Neural crest cell (in vitro differentiated cells): Measurements from ENCODE around the gene SUGCT. TPM values are rescaled to one million over a fixed set of nuclear protein-coding genes. Genes with fewer than 3 reads are reported as not detected.

Source experiments
- DNase-seq: peaks from one replicate; pipeline ENCODE4 v3.0.0; 2021; ENCODE audit warnings: low read depth, mixed read lengths, low spot score
- H3K27ac Mint-ChIP-seq: one replicate; pipeline ENCODE4 v1.8.0; 2021; ENCODE audit warnings: mild to moderate bottlenecking, mixed read lengths; ENCODE audit not compliant: unreplicated experiment
- H3K27me3 Mint-ChIP-seq: 2 replicates; pipeline ENCODE4 v1.8.0; 2021; ENCODE audit warnings: low read depth, mild to moderate bottlenecking, mixed read lengths
- H3K36me3 Mint-ChIP-seq: 2 replicates; pipeline ENCODE4 v1.8.0; 2021; ENCODE audit warnings: low read depth, mild to moderate bottlenecking, mixed read lengths
- H3K4me1 Mint-ChIP-seq: 2 replicates; pipeline ENCODE4 v1.8.0; 2021; ENCODE audit warnings: mixed read lengths
- H3K4me3 Mint-ChIP-seq: one replicate; pipeline ENCODE4 v1.8.0; 2021; ENCODE audit warnings: mild to moderate bottlenecking, mixed read lengths
- H3K9me3 Mint-ChIP-seq: 2 replicates; pipeline ENCODE4 v1.8.0; 2021; ENCODE audit warnings: mixed read lengths
- long read RNA-seq: library from polyadenylated mRNA; unstranded; transcript quantifications from one replicate; pipeline ENCODE4 v2.0.0, GENCODE V29; 2020
- total RNA-seq: library from RNA; stranded (reverse); gene quantifications from 2 replicates; pipeline ENCODE4 v1.2.1, GENCODE V29; 2021
- TF ChIP-seq, protein P1 (sequence below): fragments of 200-600 bp; sonication (generic); conservative IDR thresholded peaks from 2 replicates; pipeline ENCODE4 v1.5.0; 2021; ENCODE audit warnings: antibody characterized with exemption, mild to moderate bottlenecking

The SUGCT gene
- total RNA-seq, result 5.9 and 7.8 TPM in 2 replicates
- long read RNA-seq, partial matches to known transcripts, result 0 of 3 reads
- long read RNA-seq, other reads (novel, unspliced or antisense), result 2 of 3 reads

DNA sequence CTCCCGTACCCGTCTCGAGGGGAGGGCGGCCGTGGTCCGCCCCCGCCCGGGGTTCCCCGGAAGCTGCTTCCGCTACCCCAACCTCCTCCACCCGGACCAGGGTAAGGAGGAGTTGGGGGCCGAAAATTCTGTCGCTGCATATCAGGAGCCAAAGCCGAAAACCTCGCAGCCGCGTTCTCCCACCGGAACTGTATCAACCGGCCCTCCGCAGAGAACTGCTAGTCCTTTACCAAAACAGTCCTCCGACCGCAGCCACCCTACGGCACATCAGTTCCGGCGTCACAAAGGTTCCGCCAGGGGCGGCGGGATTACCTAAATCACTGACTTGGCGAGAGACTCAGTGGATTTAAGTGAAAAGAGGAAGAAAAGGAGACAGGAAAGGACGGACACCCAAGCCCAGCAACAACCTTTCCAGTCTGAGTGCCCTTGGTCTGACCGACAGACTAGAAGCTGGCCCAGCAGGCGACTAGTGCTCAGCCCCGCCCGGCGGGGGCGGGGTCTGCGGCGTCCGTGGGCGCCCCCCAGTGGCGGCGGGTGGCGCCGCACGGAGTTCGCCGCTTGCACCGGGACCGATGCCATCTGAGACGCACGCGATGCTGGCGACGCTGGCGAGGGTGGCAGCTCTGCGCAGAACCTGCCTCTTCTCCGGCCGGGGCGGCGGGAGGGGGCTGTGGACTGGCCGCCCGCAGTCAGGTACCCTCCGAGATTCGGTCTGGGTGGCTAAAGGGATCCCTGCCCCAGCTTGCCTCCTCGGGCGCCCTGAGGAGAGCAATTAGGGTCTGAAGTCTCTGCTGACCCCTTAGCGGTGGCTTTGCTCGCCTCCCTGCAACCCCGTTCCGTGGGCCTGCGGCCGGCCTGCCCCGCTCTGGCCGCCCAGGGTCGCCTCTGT, at the start of gene SUGCT, which contains the start of gene MPLKIP:
Gene SUGCT, plus strand, starts transcription at position 578 of the 889 bp plus-strand sequence.
Gene MPLKIP, minus strand, starts transcription at position 195 of the 889 bp plus-strand sequence. Its CDS starts 55 bp downstream, at position 140.
- Mint-ChIP-seq H3K4me1 (peaks cover 16% of the 10 kb centered on the region), H3K4me3 (peak within 1 kb of the TSS; percentile 100), H3K27me3 (peaks cover 3% of the 10 kb centered on the region), H3K27ac (peak within 1 kb of the TSS; percentile 99), H3K36me3 (no peaks in the 10 kb centered on the region), H3K9me3 (no peaks in the 10 kb centered on the region)
- TF ChIP-seq, protein P1, sequence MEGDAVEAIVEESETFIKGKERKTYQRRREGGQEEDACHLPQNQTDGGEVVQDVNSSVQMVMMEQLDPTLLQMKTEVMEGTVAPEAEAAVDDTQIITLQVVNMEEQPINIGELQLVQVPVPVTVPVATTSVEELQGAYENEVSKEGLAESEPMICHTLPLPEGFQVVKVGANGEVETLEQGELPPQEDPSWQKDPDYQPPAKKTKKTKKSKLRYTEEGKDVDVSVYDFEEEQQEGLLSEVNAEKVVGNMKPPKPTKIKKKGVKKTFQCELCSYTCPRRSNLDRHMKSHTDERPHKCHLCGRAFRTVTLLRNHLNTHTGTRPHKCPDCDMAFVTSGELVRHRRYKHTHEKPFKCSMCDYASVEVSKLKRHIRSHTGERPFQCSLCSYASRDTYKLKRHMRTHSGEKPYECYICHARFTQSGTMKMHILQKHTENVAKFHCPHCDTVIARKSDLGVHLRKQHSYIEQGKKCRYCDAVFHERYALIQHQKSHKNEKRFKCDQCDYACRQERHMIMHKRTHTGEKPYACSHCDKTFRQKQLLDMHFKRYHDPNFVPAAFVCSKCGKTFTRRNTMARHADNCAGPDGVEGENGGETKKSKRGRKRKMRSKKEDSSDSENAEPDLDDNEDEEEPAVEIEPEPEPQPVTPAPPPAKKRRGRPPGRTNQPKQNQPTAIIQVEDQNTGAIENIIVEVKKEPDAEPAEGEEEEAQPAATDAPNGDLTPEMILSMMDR, result peak; percentile 98
- peak; percentile 85 for DNase-seq

DNA sequence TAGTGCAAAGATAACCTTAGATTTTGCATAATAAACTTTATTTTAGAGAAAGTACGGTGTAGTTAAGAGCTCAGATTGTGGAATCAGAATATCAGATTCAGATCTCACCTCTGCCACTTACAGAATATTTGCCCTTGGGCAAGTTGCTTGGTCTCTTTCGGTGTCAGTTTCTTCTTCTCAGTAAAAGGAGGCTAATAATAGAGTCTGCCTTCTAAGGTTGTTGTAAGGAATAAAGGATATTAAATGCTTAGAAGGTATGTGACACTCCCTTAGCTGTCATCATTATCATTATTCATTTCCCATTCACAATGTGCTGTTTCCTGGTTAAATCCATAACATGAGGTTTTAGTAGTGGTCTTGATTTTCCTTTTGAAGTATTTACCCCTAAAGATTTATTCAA, 42.6 kb upstream of the SUGCT start:
- Mint-ChIP-seq H3K27me3 (no peaks in the 10 kb centered on the region), H3K4me3 (no peak overlapping the region), H3K27ac (no peak overlapping the region), H3K9me3 (no peaks in the 10 kb centered on the region), H3K36me3 (peaks cover 17% of the 10 kb centered on the region), H3K4me1 (peaks cover 7% of the 10 kb centered on the region)
- no peak for DNase-seq
- TF ChIP-seq, protein P1, result no peak

DNA sequence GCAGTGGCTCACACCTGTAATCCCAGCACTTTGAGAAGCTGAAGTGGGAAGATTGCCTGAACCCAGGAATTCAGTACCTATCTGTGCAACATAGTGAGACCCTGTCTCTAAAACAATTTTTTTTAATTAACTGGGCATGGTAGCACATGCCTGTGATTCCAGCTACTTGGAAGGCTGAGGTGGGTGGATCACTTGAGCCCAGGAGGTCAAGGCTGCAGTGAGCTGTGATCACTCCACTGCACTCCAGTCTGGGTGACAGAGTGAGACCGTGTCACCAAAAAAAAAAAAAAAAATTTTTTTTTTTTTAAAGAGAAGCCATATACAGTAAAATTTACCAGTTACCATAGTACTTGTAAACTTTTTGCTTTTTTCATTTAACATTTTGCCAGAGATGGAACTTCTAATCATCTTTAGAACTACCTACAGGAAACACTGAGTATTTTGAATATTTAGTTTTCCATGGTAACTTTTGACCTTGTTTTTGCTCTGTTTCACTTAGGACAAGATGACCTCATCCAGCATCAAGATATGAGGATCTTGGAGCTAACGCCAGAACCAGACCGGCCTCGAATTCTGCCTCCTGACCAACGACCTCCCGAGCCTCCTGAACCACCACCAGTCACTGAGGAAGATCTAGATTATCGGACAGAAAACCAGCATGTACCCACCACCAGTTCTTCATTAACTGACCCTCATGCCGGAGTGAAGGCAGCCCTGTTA, 41.0 kb upstream of the SUGCT start:
- Mint-ChIP-seq H3K27me3 (no peaks in the 10 kb centered on the region), H3K27ac (no peak overlapping the region), H3K36me3 (peaks cover 12% of the 10 kb centered on the region)

DNA sequence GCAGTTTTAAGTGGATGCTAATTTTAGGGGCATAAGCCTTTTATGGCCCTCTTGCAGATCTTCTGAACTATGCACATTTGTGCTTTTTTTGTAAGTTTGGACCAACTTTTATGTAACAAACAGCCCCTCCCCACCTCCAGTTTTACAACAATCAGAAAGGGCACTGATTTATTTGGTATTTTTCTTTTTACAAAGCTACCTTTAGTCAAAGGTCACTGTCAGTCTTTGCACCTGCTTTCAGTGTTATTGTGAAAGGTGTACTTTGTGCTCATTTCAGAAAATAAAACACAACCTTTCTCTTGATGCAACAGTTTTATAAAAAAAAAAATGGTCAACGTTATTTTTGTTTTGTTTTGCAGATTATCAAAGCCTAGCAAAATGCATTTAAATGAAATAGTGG, 39.6 kb upstream of the SUGCT start:
- no peaks in the 10 kb centered on the region for H3K27me3 Mint-ChIP-seq
- H3K9me3 Mint-ChIP-seq, result no peaks in the 10 kb centered on the region
- H3K4me3 Mint-ChIP-seq, result no peak overlapping the region
- DNase-seq, result no peak
- H3K27ac Mint-ChIP-seq, result no peak overlapping the region
- peaks cover 7% of the 10 kb centered on the region for H3K4me1 Mint-ChIP-seq
- TF ChIP-seq, protein P1, result no peak
- H3K36me3 Mint-ChIP-seq, result peaks cover 7% of the 10 kb centered on the region

More for the DNA sequence above, 41.0 kb upstream of the SUGCT start:
- peaks cover 7% of the 10 kb centered on the region for H3K4me1 Mint-ChIP-seq
- H3K4me3 Mint-ChIP-seq, result no peak overlapping the region
- TF ChIP-seq, protein P1, result no peak
- H3K9me3 Mint-ChIP-seq, result no peaks in the 10 kb centered on the region
- DNase-seq, result no peak

- TF ChIP-seq, protein P1, result no peak
- peaks cover 7% of the 10 kb centered on the region for H3K4me1 Mint-ChIP-seq
- H3K4me3 Mint-ChIP-seq, result no peak overlapping the region
- peaks cover 7% of the 10 kb centered on the region for H3K36me3 Mint-ChIP-seq
- H3K27me3 Mint-ChIP-seq, result no peaks in the 10 kb centered on the region
- no peak for DNase-seq
- no peak overlapping the region for H3K27ac Mint-ChIP-seq
- no peaks in the 10 kb centered on the region for H3K9me3 Mint-ChIP-seq
Measured at GRCh38 chr7:40095695-40096327, 39.0 kb upstream of the SUGCT start.
